HAP-1 (cell line): ENCODE data around the gene RAI1.
A peak's percentile ranks its signal among the peaks of the same experiment; 100 is the strongest.

Experiments used
- DNase-seq, 2 experiments: peaks; one replicate each; pipeline ENCODE4 v3.0.0-alpha.2; 2016 to 2020; ENCODE audit warnings: low spot score in 2 of 2
- H3K27me3 ChIP-seq: fragments of 250-450 bp; sonication (Bioruptor Pico); 2 replicates; pipeline ENCODE4 v1.5.1; 2020; ENCODE audit warnings: low read depth, mild to moderate bottlenecking, moderate library complexity
- H3K36me3 ChIP-seq: fragments of 250-450 bp; sonication (Bioruptor Pico); replicated peaks from 2 replicates; pipeline ENCODE4 v1.5.1; 2020; ENCODE audit warnings: mild to moderate bottlenecking
- H3K4me1 ChIP-seq: fragments of 250-450 bp; sonication (Bioruptor Pico); 2 replicates; pipeline ENCODE4 v1.5.1; 2020; ENCODE audit warnings: mild to moderate bottlenecking
- H3K4me3 ChIP-seq: fragments of 250-450 bp; sonication (Bioruptor Pico); 2 replicates; pipeline ENCODE4 v1.5.1; 2020; ENCODE audit warnings: mild to moderate bottlenecking, moderate library complexity
- H3K9me3 ChIP-seq: fragments of 250-450 bp; sonication (Bioruptor Pico); 2 replicates; pipeline ENCODE4 v1.5.1; 2020; ENCODE audit warnings: mild to moderate bottlenecking, moderate library complexity
- in situ Hi-C: fragments of 300-500 bp; cut with MboI; formaldehyde crosslinking; loops from 3 replicates; pipeline ENCODE4 v1.14.3; 2020; ENCODE audit warnings: low sequenced_read_pairs, inconsistent platforms, mixed read lengths

RAI1 gene

GRCh38 chr17:17853811-17854447, 172.7 kb downstream of the RAI1 start:
- H3K4me3 ChIP-seq = no peak overlapping the region
- no peaks in the 10 kb centered on the region for H3K27me3 ChIP-seq
- no peaks in the 10 kb centered on the region for H3K9me3 ChIP-seq
- in situ Hi-C loops = no loop called here
- H3K4me1 ChIP-seq = peaks cover 9% of the 10 kb centered on the region; the same call in 1 of the 2 replicates
- peak in 1 of 2 experiments; percentile 34 for DNase-seq
- no peaks in the 10 kb centered on the region for H3K36me3 ChIP-seq

GRCh38 chr17:17855976-17856375, 174.7 kb downstream of the RAI1 start:
- DNase-seq = no peak
- in situ Hi-C loops = no loop called here
- Histone ChIP-seq H3K9me3 (no peaks in the 10 kb centered on the region), H3K4me3 (no peak overlapping the region), H3K27me3 (no peaks in the 10 kb centered on the region), H3K36me3 (no peaks in the 10 kb centered on the region), H3K4me1 (peaks cover 4% of the 10 kb centered on the region)

- H3K4me1 ChIP-seq = peaks cover 4% of the 10 kb centered on the region
- no peaks in the 10 kb centered on the region for H3K36me3 ChIP-seq
- H3K4me3 ChIP-seq = no peak overlapping the region
- in situ Hi-C loops = no loop called here
- no peak for DNase-seq
- H3K27me3 ChIP-seq = no peaks in the 10 kb centered on the region
- H3K9me3 ChIP-seq = no peaks in the 10 kb centered on the region
These were observed 175.1 kb downstream of the RAI1 start for GRCh38 chr17:17856386-17856785.

GRCh38 chr17:17857496-17857895, 176.2 kb downstream of the RAI1 start:
- in situ Hi-C loops = no loop called here
- no peak for DNase-seq

GRCh38 chr17:17859909-17860765, 178.9 kb downstream of the RAI1 start:
- H3K4me1 ChIP-seq = no peaks in the 10 kb centered on the region; the same call in 1 of the 2 replicates
- DNase-seq = peak; percentile 48 to 77
- in situ Hi-C loops = loop anchor here (5.0 kb wide), 2 partner anchors 48 to 183 kb away; no protein-coding TSS in a partner anchor
- no peak overlapping the region for H3K4me3 ChIP-seq
- H3K27me3 ChIP-seq = no peaks in the 10 kb centered on the region
- no peaks in the 10 kb centered on the region for H3K36me3 ChIP-seq
- no peaks in the 10 kb centered on the region for H3K9me3 ChIP-seq

More at GRCh38 chr17:17857496-17857895, 176.2 kb downstream of the RAI1 start:
- Histone ChIP-seq H3K4me3 (no peak overlapping the region), H3K36me3 (no peaks in the 10 kb centered on the region), H3K4me1 (peaks cover 4% of the 10 kb centered on the region), H3K9me3 (no peaks in the 10 kb centered on the region), H3K27me3 (no peaks in the 10 kb centered on the region)

GRCh38 chr17:17860766-17861107, 179.5 kb downstream of the RAI1 start:
- no peak for DNase-seq
- Histone ChIP-seq H3K4me3 (no peak overlapping the region), H3K27me3 (no peaks in the 10 kb centered on the region), H3K4me1 (no peaks in the 10 kb centered on the region; the same call in 1 of the 2 replicates), H3K9me3 (no peaks in the 10 kb centered on the region), H3K36me3 (no peaks in the 10 kb centered on the region)
- in situ Hi-C loops = loop anchor here (5.0 kb wide), 2 partner anchors 48 to 183 kb away; no protein-coding TSS in a partner anchor
